AG04449 (cell line): Measurements from ENCODE around the gene TRERF1.

Experiments used
- CTCF ChIA-PET: fragments of 350-600 bp; formaldehyde crosslinking; extraction: SDS; loops from one replicate; lab custom pipeline; 2021; ENCODE audit warnings: antibody characterized with exemption; lab: Yijun Ruan, JAX
- POLR2A ChIA-PET: fragments of 400-600, 350-600 bp; formaldehyde crosslinking; extraction: SDS; loops from one replicate; lab custom pipeline; 2020; ENCODE audit warnings: antibody characterized with exemption, inconsistent platforms; lab: Yijun Ruan, JAX
- DNase-seq: peaks from one replicate; pipeline ENCODE4 v3.0.0-alpha.2; 2010; ENCODE audit warnings: low read depth, low spot score
- H3K4me3 ChIP-seq: 2 replicates; pipeline ENCODE4 v1.5.1; 2011; ENCODE audit warnings: low read depth, mild to moderate bottlenecking, control low read depth, low read length
- TF ChIP-seq, protein P1 (sequence below): IDR thresholded peaks from one replicate; pipeline ENCODE4 v1.5.1; 2011; ENCODE audit warnings: mild to moderate bottlenecking, moderate library complexity, low read length, control low read depth, inconsistent platforms; ENCODE audit not compliant: insufficient read depth; ENCODE audit errors: missing control alignments

TRERF1 gene

DNA sequence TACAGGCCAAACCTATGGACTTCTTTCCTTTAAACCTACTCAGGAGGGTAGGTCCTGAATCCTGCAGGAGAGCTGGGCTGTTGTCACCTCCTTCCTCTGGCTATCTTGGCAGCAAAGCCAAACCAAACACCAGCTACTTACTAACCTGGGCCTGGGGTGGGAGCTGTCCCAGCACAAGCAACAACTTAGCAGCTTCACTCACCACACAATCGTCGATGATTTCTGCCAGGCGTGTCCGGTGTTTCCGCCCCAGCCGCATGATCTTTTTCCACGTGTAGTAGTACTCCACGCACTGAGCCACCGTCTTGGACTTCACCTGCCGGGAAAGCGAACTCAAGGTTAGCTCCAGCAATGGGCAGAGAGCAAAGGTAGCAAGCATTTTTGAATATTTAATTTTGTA is 208.7 kb downstream of the TRERF1 start:
- CTCF ChIA-PET, result interaction anchor here (0.8 kb wide), 1 partner anchor 12 kb away, joined by 3 read pairs; no protein-coding TSS in a partner anchor
- DNase-seq, result no peak
- no peak overlapping the region for H3K4me3 ChIP-seq
- TF ChIP-seq, protein P1, sequence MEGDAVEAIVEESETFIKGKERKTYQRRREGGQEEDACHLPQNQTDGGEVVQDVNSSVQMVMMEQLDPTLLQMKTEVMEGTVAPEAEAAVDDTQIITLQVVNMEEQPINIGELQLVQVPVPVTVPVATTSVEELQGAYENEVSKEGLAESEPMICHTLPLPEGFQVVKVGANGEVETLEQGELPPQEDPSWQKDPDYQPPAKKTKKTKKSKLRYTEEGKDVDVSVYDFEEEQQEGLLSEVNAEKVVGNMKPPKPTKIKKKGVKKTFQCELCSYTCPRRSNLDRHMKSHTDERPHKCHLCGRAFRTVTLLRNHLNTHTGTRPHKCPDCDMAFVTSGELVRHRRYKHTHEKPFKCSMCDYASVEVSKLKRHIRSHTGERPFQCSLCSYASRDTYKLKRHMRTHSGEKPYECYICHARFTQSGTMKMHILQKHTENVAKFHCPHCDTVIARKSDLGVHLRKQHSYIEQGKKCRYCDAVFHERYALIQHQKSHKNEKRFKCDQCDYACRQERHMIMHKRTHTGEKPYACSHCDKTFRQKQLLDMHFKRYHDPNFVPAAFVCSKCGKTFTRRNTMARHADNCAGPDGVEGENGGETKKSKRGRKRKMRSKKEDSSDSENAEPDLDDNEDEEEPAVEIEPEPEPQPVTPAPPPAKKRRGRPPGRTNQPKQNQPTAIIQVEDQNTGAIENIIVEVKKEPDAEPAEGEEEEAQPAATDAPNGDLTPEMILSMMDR, result no peak
- POLR2A ChIA-PET, result no interaction called here

DNA sequence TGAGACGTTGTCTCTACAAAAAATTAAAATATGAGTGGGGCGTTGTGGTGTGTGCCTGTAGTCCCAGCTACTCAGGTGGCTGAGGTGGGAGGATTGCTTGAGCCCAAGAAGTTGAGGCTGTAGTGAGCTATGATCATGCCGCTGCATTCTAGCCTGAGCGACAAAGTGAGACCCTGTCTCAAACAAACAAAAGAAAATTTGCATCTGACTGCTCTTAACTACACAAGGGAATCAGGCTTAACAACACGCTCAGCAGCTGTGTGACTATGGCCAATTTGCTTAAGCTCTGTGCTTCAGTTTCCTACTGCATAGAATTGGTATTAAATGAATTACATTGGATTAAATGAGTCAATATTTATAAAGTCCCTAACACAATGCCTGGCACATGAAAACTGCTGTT is 209.8 kb downstream of the TRERF1 start:
- POLR2A ChIA-PET, result no interaction called here
- TF ChIP-seq, protein P1, result no peak
- no peak overlapping the region for H3K4me3 ChIP-seq
- no peak for DNase-seq
- CTCF ChIA-PET, result interaction anchor here (1.1 to 1.8 kb wide), 3 partner anchors 12 to 290 kb away, joined by 3 to 6 read pairs (median 6); no protein-coding TSS in a partner anchor

GRCh38 chr6:42239736-42240375 is 211.9 kb downstream of the TRERF1 start:
- CTCF ChIA-PET, result interaction anchor here (0.9 to 2.0 kb wide), 6 partner anchors 11 to 308 kb away, joined by 3 to 12 read pairs (median 4); no protein-coding TSS in a partner anchor
- H3K4me3 ChIP-seq, result no peak overlapping the region
- DNase-seq, result no peak
- POLR2A ChIA-PET, result interaction anchor here (0.7 kb wide), 1 partner anchor 20 kb away, joined by 3 read pairs; no protein-coding TSS in a partner anchor
- TF ChIP-seq, protein P1, result no peak

GRCh38 chr6:42239333-42239732 is 212.4 kb downstream of the TRERF1 start:
- no peak for DNase-seq
- POLR2A ChIA-PET, result interaction anchor here (0.7 to 0.9 kb wide), 2 partner anchors 20 to 25 kb away, joined by 3 read pairs; no protein-coding TSS in a partner anchor
- CTCF ChIA-PET, result interaction anchor here (0.9 to 2.0 kb wide), 6 partner anchors 12 to 309 kb away, joined by 3 to 12 read pairs (median 4); no protein-coding TSS in a partner anchor
- no peak overlapping the region for H3K4me3 ChIP-seq
- TF ChIP-seq, protein P1, result no peak

- ChIA-PET CTCF (interaction anchor here (2.6 kb wide), 1 partner anchor 310 kb away, joined by 12 read pairs; no protein-coding TSS in a partner anchor), POLR2A (no interaction called here)
- no peak for DNase-seq
- TF ChIP-seq, protein P1, result no peak
- H3K4me3 ChIP-seq, result no peak overlapping the region
Observed at GRCh38 chr6:42237857-42238256, 213.9 kb downstream of the TRERF1 start.

DNA sequence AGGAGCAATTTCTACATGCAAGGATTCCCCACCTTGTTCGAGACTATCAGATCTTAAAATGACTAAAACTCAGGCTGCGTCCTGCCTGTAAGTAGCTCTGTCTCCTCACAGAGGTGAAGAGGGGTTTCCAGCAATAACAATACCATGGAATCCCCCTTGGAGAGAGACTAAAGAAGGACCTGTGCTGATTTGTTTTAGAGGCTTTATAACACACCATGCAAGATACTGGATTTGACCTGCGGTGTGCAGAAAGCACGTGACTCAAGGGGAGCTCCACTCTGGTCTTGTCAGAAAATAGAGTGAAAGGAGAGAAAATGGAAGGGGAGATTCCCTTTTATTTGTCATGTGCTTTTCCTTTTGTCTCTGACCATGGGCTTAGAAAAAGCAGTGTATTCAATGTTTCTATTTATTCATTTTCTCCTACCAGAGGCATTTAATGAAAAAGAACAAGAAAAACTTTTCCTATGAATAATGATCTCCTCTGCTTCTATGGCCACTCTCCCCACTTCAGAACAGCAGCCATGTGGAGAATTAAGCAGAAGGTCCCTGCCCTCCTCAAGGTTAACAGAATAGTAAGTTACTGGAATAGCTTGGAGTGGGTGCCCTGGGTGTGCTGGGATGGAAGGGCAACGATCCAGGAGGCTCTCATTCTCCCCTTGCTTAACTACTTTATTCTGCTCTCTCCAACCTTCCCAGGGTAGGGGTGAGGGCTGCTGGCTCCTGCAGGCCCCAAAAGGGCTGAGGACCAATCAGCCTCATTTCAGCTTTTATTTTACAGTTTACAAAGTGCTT is 214.8 kb downstream of the TRERF1 start:
- ChIA-PET POLR2A (no interaction called here), CTCF (interaction anchor here (1.1 to 2.6 kb wide), 2 partner anchors 270 to 311 kb away, joined by 3 to 12 read pairs; no protein-coding TSS in a partner anchor)
- DNase-seq, result no peak

More for the DNA sequence above, 214.8 kb downstream of the TRERF1 start:
- no peak overlapping the region for H3K4me3 ChIP-seq
- TF ChIP-seq, protein P1, result no peak
